Ascending aorta (tissue), 2 donors: Measurements from ENCODE around the gene AADAT. TPM values are rescaled to one million over a fixed set of nuclear protein-coding genes. Genes with fewer than 3 reads are reported as not detected.

Experiments used
- DNase-seq, 2 donors: peaks; one replicate each; pipeline ENCODE4 v3.0.0-alpha.2; 2019; ENCODE audit warnings: low spot score in 2 of 2
- H3K27ac ChIP-seq, 2 donors: fragments of 200-600 bp; sonication (generic); one replicate each; pipeline ENCODE4 v1.5.1; 2016 to 2017; ENCODE audit warnings: mild to moderate bottlenecking in 1 of 2
- H3K27me3 ChIP-seq: fragments of 200-600 bp; sonication (generic); one replicate; pipeline ENCODE4 v1.5.1; 2017
- H3K36me3 ChIP-seq, 2 donors: fragments of 200-600 bp; sonication (generic); one replicate each; pipeline ENCODE4 v1.5.1; 2016
- H3K4me1 ChIP-seq, 2 donors: fragments of 200-600 bp; sonication (generic); one replicate each; pipeline ENCODE4 v1.5.1; 2016 to 2017; ENCODE audit warnings: mild to moderate bottlenecking in 1 of 2
- H3K4me3 ChIP-seq, 2 donors: fragments of 200-600 bp; sonication (generic); one replicate each; pipeline ENCODE4 v1.5.1; 2016 to 2017; ENCODE audit warnings: mild to moderate bottlenecking in 1 of 2
- H3K9me3 ChIP-seq, 2 donors: fragments of 200-600 bp; sonication (generic); one replicate each; pipeline ENCODE4 v1.5.1; 2016
- CTCF ChIP-seq, 3 experiments: fragments of 200-600 bp in 2 of 3; fragments of 450-650 bp in 1 of 3; sonication (generic) in 2 of 3; IDR thresholded peaks; one replicate each; pipeline ENCODE4 v1.5.1; 2016 to 2019; ENCODE audit warnings: antibody characterized with exemption in 3 of 3, mild to moderate bottlenecking in 1 of 3, moderate library complexity in 1 of 3
- intact Hi-C: fragments of 100-400 bp; cut with DNase I; formaldehyde crosslinking; loops from one replicate; pipeline ENCODE4 v1.15.1; 2023
- total RNA-seq: library from RNA; depleted of rRNA; stranded (reverse); fragments of >200 nt; gene quantifications from one replicate; pipeline ENCODE4 v1.1.0, GENCODE V29; 2016

Gene AADAT
- total RNA-seq, 1 donor from 2014 or later: 19.7 TPM

- H3K27ac ChIP-seq: no peak overlapping the region
- TF ChIP-seq CTCF (IDR thresholded peaks at IDR 0.05): no peak
- no peaks in the 10 kb centered on the region for H3K27me3 ChIP-seq
- no peak for DNase-seq
- intact Hi-C loops: no loop called here
- H3K36me3 ChIP-seq: peaks cover 7 to 26% of the 10 kb centered on the region in 2 donors
- no peak overlapping the region for H3K4me3 ChIP-seq
- no peaks in the 10 kb centered on the region for H3K9me3 ChIP-seq
- H3K4me1 ChIP-seq: no peaks in the 10 kb centered on the region
Measured at GRCh38 chr4:170068438-170069128, 21.2 kb downstream of the AADAT start.

GRCh38 chr4:170059421-170059820, 30.3 kb downstream of the AADAT start:
- DNase-seq: no peak
- peaks cover 5 to 13% of the 10 kb centered on the region in 2 donors for H3K36me3 ChIP-seq
- H3K4me3 ChIP-seq: no peak overlapping the region
- no peaks in the 10 kb centered on the region for H3K9me3 ChIP-seq
- H3K27ac ChIP-seq: no peak overlapping the region
- intact Hi-C loops: no loop called here
- no peaks in the 10 kb centered on the region for H3K27me3 ChIP-seq
- no peak for TF ChIP-seq CTCF (IDR thresholded peaks at IDR 0.05)
- no peaks in the 10 kb centered on the region for H3K4me1 ChIP-seq

GRCh38 chr4:170058826-170059225, 30.9 kb downstream of the AADAT start:
- H3K27me3 ChIP-seq: no peaks in the 10 kb centered on the region
- no peaks in the 10 kb centered on the region for H3K4me1 ChIP-seq
- no peak for TF ChIP-seq CTCF (IDR thresholded peaks at IDR 0.05)
- H3K27ac ChIP-seq: no peak overlapping the region
- no peaks in the 10 kb centered on the region for H3K9me3 ChIP-seq
- intact Hi-C loops: no loop called here
- H3K36me3 ChIP-seq: peaks cover 2 to 13% of the 10 kb centered on the region in 2 donors
- no peak for DNase-seq
- no peak overlapping the region for H3K4me3 ChIP-seq

GRCh38 chr4:170057866-170058265, 31.9 kb downstream of the AADAT start:
- no peak overlapping the region for H3K4me3 ChIP-seq
- DNase-seq: no peak
- no peak overlapping the region for H3K27ac ChIP-seq
- no peak for TF ChIP-seq CTCF (IDR thresholded peaks at IDR 0.05)
- intact Hi-C loops: no loop called here
- H3K9me3 ChIP-seq: no peaks in the 10 kb centered on the region
- no peaks in the 10 kb centered on the region for H3K4me1 ChIP-seq
- peaks cover 2 to 13% of the 10 kb centered on the region in 2 donors for H3K36me3 ChIP-seq
- no peaks in the 10 kb centered on the region for H3K27me3 ChIP-seq

GRCh38 chr4:170052919-170053318, 36.8 kb downstream of the AADAT start:
- intact Hi-C loops: no loop called here
- DNase-seq: no peak
- Histone ChIP-seq H3K27ac (no peak overlapping the region), H3K4me3 (no peak overlapping the region), H3K9me3 (no peaks in the 10 kb centered on the region), H3K36me3 (no peaks in the 10 kb centered on the region), H3K4me1 (no peaks in the 10 kb centered on the region), H3K27me3 (no peaks in the 10 kb centered on the region)
- no peak for TF ChIP-seq CTCF (IDR thresholded peaks at IDR 0.05)

GRCh38 chr4:170051402-170051801, 38.4 kb downstream of the AADAT start:
- no peak overlapping the region for H3K4me3 ChIP-seq
- H3K9me3 ChIP-seq: no peaks in the 10 kb centered on the region
- H3K36me3 ChIP-seq: no peaks in the 10 kb centered on the region
- H3K4me1 ChIP-seq: no peaks in the 10 kb centered on the region
- no peaks in the 10 kb centered on the region for H3K27me3 ChIP-seq
- intact Hi-C loops: no loop called here
- no peak overlapping the region for H3K27ac ChIP-seq
- TF ChIP-seq CTCF (IDR thresholded peaks at IDR 0.05): no peak
- DNase-seq: no peak
